HG02763 (cell line): ENCODE data around the gene GATAD2A.

Experiments used
- ATAC-seq: cut with Tn5 transposase; IDR thresholded peaks from one replicate; pipeline ENCODE4 v1.9.1; 2021; ENCODE audit warnings: mild to moderate bottlenecking, moderate library complexity; ENCODE audit not compliant: unreplicated experiment

The GATAD2A gene

GRCh38 chr19:19487077-19487949 lies 81.8 kb downstream of the GATAD2A start:
- ATAC-seq = no peak

DNA sequence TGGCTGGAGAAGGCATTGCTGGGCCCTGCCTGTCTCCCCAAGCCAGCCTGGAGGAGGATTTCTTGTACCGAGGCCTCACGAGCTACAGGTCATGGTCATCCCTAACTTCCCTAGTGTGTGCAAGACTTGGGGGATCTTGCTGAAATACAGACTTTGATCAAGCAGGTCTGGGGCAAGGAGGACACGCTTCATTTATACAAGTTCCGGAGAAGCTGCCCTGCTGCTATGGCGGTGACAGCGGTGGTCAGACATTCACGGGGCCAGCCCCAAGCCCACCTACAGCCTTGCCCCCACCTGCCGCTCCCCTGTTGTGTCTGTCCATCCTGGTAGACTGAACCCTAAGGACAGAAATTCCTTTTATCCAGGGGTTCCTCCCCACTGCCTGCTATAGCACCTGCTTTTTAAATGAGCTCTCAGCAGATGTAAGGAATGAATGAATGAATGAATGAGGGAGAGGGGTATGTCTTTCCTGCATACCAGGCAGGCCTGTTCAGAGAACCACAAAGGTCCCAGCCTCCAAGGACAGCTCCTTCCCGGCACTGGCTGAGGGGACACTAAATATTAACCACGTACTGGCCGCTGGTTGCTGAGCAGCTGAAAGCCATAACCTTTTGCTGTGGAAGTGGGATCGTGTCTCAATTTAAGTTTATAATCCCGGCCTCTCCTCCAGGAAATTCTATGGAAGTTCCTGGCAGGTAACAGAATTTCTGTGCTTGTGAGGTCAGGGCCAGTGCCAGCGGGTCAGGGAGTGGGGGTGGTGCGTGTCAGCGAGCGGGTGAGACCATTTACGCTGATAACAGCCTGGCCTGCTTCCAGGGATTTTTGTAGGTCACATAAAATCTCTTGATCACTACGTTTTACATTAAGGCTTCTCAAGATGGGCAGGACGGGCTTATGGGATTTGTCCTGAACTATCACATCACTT lies 82.7 kb downstream of the GATAD2A start:
- no peak for ATAC-seq

DNA sequence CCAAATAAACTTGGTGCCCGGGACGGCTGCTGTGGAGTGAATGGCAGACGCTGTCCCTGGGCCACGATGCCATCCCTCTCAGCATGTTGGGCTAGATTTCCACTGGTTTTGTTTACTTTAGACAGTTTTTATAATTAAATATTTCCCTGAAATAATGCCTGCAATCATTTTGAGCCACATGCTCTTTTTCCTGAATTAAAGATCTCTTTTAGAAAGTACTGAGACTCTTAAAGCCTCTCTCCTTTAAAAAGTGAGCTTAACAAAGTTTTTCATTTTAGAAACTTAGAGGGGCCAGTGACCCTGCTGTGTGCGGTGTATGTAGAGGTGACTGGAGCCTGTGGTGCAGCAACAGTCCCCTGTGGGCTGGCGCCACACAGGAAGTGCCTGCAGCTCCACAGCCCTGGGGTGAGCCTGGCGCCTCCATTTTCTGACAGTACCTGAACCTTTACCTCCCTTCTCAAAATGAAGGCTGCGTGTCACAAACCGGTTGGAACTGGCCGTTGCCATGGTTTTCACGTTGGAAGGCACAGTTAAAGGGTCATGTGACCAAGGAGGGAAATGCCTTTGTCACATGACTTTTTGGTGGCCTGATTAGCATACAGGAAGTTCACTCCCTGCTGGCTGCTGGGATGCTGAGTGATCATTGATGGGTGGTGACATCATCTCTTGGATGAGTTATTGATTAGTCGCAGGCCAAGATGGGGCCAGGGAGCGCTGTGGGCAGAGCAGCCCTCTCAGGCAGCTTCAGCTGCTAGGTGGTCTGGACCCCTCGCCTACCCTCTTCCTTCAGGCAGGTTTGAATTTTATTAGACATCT lies 83.6 kb downstream of the GATAD2A start:
- peak; percentile 46 for ATAC-seq

DNA sequence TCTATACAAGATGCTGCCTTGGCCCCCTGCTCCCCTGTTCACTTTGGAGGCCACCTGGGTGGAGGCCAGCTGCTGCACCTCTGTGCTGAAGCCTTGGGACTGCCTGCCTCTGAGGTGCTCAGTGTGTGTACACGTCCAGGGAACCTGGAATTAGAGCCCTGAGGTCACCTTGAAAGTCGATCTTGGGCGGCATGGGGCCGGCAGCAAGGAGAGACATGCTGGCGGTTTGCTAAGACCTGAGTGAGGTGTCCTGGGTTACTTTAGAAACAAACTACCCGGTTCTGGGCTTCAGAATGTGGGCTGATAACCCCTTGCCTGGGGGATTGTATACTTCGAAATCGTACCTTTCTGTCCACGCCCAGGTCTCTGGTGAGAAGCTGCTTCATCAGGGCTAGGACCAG lies 84.3 kb downstream of the GATAD2A start:
- ATAC-seq = no peak

GRCh38 chr19:19490214-19490968 lies 84.9 kb downstream of the GATAD2A start:
- no peak for ATAC-seq

DNA sequence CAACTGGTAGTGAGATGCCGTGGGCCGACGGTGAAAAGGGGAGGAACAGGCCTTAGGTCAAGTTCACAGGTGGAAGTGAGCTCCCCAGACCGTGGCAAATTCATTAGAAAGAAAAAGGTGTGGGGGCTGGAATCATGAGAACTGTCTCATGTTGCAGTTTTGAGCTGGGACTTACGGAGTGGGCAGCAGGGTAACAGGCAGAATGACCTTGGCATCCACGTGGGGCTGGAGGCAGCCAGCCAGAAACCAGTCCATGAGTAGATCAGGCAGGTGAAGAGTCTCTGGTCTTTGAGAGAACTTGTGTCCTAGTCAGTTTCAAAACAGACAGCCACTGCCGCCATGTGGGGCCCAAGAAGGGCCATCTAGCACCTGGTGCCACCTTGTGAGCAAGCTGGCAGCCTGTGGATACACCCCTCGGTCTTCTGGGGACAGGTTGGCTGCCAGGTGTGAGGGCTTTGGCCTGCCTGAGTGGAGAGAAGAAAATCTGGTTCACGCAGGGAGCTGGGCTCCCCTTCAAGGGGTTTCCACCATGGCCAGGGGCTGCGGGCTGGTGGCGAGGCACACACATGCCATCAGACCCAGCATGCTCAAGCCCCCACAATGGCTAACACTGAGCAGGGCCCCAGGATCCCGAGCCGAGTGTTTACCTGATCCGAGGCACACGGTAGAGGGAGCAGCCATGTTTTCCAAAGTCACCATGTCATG lies 86.0 kb downstream of the GATAD2A start:
- ATAC-seq = no peak

GRCh38 chr19:19492026-19492610 lies 86.6 kb downstream of the GATAD2A start:
- ATAC-seq = no peak

DNA sequence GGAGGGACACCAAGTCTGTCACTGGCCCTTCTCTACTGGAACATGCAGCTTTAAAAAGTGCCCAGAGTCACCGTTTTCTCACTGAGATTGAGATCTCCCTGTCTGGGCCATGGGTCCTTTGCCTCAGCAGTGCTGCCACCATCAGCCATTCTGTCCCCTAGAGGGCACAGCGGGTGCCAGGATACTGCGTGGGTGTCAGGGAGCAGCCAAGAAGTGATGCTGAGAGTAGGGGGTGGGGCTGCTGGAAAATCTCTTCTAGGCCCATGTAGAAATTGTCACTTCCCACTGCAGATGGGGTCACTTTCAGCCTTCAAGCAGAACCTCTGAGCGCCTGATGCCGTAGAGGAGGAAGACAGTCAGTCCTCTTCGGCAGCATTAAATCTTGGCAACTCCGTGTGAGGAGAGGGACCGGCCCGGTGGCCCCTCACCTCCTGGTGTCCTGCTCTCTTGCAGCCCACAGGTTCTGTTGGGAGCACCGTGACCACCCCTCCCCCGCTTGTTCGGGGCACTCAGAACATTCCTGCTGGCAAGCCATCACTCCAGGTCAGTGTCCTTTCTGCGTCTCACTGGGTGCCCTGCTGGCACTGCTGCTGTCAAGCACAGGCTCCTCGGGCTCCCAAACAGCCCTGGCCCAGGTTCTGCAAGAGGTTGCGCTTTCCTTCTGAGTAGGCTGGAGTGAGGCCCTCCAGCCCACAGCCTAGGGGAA lies 88.5 kb downstream of the GATAD2A start:
- ATAC-seq = no peak

GRCh38 chr19:19495614-19496603 lies 90.4 kb downstream of the GATAD2A start:
- no peak for ATAC-seq

GRCh38 chr19:19498255-19498991 lies 92.9 kb downstream of the GATAD2A start:
- no peak for ATAC-seq

DNA sequence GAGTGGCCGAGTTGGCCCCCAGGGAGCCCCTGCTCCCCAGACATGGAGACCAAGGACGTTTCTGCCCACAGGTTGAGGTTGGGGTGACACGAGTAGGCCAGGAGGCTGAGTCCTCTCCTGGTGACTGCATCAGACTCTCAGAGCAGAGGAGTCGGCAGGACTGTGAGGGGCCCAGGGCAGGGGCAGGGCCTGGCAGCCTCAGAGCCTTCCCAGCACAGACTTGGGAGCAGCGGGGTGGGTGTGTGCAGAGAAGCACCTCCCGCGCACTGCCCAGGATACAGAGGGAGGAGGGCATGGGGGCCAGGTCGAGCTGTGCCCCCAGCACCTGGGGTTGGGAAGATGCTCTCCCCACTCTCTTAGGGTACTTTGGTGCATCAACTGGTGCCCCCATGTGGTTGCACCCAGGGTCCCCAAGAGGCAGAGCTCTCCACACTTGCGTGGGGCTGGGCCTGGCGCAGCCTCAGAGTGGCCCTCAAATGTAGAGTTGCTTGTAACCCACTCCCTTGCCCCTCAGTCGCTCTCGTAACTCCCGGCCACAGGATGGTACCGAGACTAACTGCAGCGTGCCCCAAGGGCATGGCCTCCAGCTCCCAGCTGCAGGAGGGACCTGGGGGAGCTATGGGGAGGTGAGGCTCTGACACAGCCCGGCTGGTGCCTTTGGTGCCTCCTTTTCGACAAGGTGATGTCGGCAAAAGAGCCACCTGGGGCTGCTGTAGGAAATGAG lies 94.0 kb downstream of the GATAD2A start:
- ATAC-seq = no peak

DNA sequence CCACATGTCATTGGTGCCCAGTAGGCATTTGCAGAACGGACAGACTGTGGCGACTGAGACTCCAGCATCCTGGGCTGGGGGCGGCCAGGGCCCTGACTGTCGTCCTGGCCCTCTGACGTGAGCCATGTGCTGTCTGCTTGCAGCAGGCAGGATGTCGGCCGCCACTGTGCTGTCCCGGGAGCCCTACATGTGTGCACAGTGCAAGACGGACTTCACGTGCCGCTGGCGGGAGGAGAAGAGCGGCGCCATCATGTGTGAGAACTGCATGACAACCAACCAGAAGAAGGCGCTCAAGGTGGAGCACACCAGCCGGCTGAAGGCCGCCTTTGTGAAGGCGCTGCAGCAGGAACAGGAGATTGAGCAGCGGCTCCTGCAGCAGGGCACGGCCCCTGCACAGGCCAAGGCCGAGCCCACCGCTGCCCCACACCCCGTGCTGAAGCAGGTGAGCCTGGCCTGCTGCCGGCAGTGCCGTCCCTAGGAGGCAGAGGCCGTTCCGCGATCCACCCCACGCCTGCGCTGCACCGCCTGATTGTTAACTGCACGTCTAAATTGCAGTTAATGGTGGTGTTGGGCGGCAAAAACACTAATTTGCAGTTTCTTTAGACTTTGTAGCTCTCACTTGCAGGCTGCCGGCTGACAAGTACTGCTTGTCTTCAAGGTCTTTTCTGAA lies 95.6 kb downstream of the GATAD2A start:
- no peak for ATAC-seq

DNA sequence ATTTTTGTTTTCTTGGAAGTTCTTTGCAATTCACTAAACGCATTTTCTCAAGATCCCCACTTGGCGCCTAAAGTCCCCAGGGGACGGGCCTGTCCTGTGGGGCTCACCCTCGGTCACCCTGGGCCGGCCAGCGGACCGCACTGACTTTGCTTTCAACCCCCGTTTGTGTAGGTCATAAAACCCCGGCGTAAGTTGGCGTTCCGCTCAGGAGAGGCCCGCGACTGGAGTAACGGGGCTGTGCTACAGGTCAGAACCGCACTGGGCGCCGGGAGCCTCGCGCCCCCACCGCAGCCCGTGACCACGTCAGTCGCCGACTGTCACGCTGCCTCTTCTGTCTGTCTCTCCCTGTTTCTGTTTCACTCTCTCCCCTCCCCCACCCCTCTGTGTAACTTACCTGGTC lies 96.3 kb downstream of the GATAD2A start:
- ATAC-seq = no peak

DNA sequence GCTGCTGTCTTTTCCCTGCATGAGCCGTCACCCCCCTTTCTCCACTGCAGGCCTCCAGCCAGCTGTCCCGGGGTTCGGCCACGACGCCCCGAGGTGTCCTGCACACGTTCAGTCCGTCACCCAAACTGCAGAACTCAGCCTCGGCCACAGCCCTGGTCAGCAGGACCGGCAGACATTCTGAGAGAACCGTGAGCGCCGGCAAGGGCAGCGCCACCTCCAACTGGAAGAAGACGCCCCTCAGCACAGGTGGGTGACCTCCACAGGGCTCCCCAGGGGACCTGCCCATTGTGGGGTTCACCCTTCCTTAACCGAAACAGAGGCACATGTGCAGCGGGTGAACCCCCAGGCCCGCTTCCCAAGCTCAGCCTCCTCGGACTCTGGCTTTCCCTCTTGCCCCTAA lies 96.8 kb downstream of the GATAD2A start:
- ATAC-seq = no peak

GRCh38 chr19:19502808-19503602 lies 97.5 kb downstream of the GATAD2A start:
- no peak for ATAC-seq
